ENCODE results near the gene TEX2. TPM values are rescaled to one million over a fixed set of nuclear protein-coding genes. Genes with fewer than 3 reads are reported as not detected.
"Not testable (repeated sequence)": the region's sequence is repeated elsewhere in the genome, so short reads cannot be mapped to it uniquely, and the experiment has no call there.

Gene TEX2
- total RNA-seq, 1 experiment from 2014 or later, result 20.2 TPM

DNA sequence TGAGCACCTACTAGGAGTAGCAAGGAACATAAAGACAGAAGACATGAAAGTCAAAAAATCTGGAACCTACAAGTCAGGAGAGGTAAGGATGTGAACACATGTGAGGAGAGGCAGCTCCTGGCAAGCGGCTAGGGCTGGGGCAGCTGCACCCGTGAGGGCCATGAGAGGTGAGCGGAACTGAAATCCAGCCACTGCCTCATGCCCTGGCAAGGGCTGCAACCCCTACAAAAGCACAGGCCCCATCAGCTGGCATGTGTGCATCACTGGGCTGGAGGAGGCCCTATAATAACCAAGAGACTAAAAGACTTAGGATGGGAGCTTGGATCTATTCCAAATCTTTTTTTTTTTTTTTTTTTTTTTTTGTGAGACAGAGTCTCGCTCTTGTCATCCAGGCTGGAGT lies 92.8 kb downstream of the TEX2 start:
- CTCF ChIA-PET, result no interaction called here
- POLR2A ChIA-PET, result no interaction called here
- no peak overlapping the region for H3K27ac Mint-ChIP-seq (ENCODE audit: unreplicated experiment)
- H3K4me1 ChIP-seq, result no peaks in the 10 kb centered on the region
- BruUV-seq (replicated peaks), result no TSS peak
- peaks cover 6% of the 10 kb centered on the region for H3K36me3 Mint-ChIP-seq (ENCODE audit: insufficient read depth, unreplicated experiment)
- no peak overlapping the region for H3K4me3 Mint-ChIP-seq (ENCODE audit: unreplicated experiment)
- no peak overlapping the region for H3K4me3 ChIP-seq (ENCODE audit: low read depth, low read length)
- H3K9me3 Mint-ChIP-seq (ENCODE audit: unreplicated experiment), result no peaks in the 10 kb centered on the region
- H3K9me3 ChIP-seq, result no peaks in the 10 kb centered on the region
- intact Hi-C loops (cut with micrococcal nuclease; ENCODE audit: unreplicated experiment), result no loop called here
- no peaks in the 10 kb centered on the region for H3K4me1 Mint-ChIP-seq (ENCODE audit: low read depth, unreplicated experiment)
- no peak for DNase-seq
- no peaks in the 10 kb centered on the region for H3K27me3 Mint-ChIP-seq (ENCODE audit: insufficient read depth, unreplicated experiment)
- H3K36me3 ChIP-seq (ENCODE audit: control insufficient read depth, insufficient read depth, low read length), result no peaks in the 10 kb centered on the region
- no peaks in the 10 kb centered on the region for H3K27me3 ChIP-seq (replicated peaks; ENCODE audit: control insufficient read depth, insufficient read depth, low read length)
- no peak for TF ChIP-seq CTCF (IDR thresholded peaks at IDR 0.05; ENCODE audit: insufficient read depth in 1 of 2, low read depth in 1 of 2, low read length in 1 of 2, severe bottlenecking in 1 of 2, unreplicated experiment in 1 of 2)

DNA sequence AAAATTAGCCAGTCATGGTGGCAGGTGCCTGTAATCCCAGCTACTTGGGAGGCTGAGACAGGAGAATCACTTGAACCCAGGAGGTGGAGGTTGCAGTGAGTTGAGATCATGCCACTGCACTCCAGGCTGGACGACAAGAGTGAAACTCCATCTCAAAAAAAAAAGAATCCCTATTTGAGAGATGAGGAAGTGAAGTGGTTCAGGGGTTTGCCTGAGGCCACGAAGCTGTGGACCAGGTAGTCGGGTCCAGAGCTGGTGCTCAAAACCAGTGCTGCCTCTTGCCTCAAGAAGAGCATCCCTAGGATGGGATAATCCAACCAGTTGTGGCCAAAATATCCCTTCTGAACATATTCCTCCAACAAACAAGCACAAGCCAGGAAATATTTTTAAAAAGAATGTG lies 95.4 kb downstream of the TEX2 start:
- H3K4me1 Mint-ChIP-seq (ENCODE audit: low read depth, unreplicated experiment); H3K27me3 Mint-ChIP-seq (ENCODE audit: insufficient read depth, unreplicated experiment); H3K27ac Mint-ChIP-seq (ENCODE audit: unreplicated experiment); POLR2A ChIA-PET; BruUV-seq (replicated peaks); H3K36me3 ChIP-seq (ENCODE audit: control insufficient read depth, insufficient read depth, low read length); H3K4me3 ChIP-seq (ENCODE audit: low read depth, low read length); DNase-seq; H3K4me1 ChIP-seq; CTCF ChIA-PET; H3K36me3 Mint-ChIP-seq (ENCODE audit: insufficient read depth, unreplicated experiment); intact Hi-C loops (cut with micrococcal nuclease; ENCODE audit: unreplicated experiment); H3K9me3 Mint-ChIP-seq (ENCODE audit: unreplicated experiment); H3K9me3 ChIP-seq; H3K27me3 ChIP-seq (replicated peaks; ENCODE audit: control insufficient read depth, insufficient read depth, low read length); H3K4me3 Mint-ChIP-seq (ENCODE audit: unreplicated experiment): not testable (repeated sequence)

GRCh38 chr17:64166876-64167275 lies 96.2 kb downstream of the TEX2 start:
- H3K4me1 ChIP-seq, result no peaks in the 10 kb centered on the region
- BruUV-seq (replicated peaks), result no TSS peak

More at GRCh38 chr17:64166876-64167275, 96.2 kb downstream of the TEX2 start:
- ChIA-PET POLR2A (interaction anchor here (0.6 kb wide), 1 partner anchor 22 kb away, joined by 3 read pairs; no protein-coding TSS in a partner anchor), CTCF (interaction anchor here (0.5 kb wide), 1 partner anchor 115 kb away, joined by 3 read pairs; no protein-coding TSS in a partner anchor)
- Histone ChIP-seq H3K36me3 (ENCODE audit: control insufficient read depth, insufficient read depth, low read length) (no peaks in the 10 kb centered on the region), H3K27me3 (replicated peaks; ENCODE audit: control insufficient read depth, insufficient read depth, low read length) (no peaks in the 10 kb centered on the region), H3K9me3 (no peaks in the 10 kb centered on the region), H3K4me3 (ENCODE audit: low read depth, low read length) (no peak overlapping the region)
- H3K4me3 Mint-ChIP-seq (ENCODE audit: unreplicated experiment), result no peak overlapping the region
- no peaks in the 10 kb centered on the region for H3K4me1 Mint-ChIP-seq (ENCODE audit: low read depth, unreplicated experiment)
- intact Hi-C loops (cut with micrococcal nuclease; ENCODE audit: unreplicated experiment), result no loop called here
- TF ChIP-seq CTCF (IDR thresholded peaks at IDR 0.05; ENCODE audit: insufficient read depth in 1 of 2, low read depth in 1 of 2, low read length in 1 of 2, severe bottlenecking in 1 of 2, unreplicated experiment in 1 of 2), result no peak
- peaks cover 6% of the 10 kb centered on the region for H3K36me3 Mint-ChIP-seq (ENCODE audit: insufficient read depth, unreplicated experiment)
- H3K9me3 Mint-ChIP-seq (ENCODE audit: unreplicated experiment), result no peaks in the 10 kb centered on the region
- no peak overlapping the region for H3K27ac Mint-ChIP-seq (ENCODE audit: unreplicated experiment)
- DNase-seq, result no peak
- no peaks in the 10 kb centered on the region for H3K27me3 Mint-ChIP-seq (ENCODE audit: insufficient read depth, unreplicated experiment)
